Cortex of kidney (tissue), 1 donor: Measurements from ENCODE around the gene GATAD2A.
"Not testable (repeated sequence)": the region's sequence is repeated elsewhere in the genome, so short reads cannot be mapped to it uniquely, and the experiment has no call there.

ENCODE experiments used
- DNase-seq: peaks from one replicate; lab custom pipeline; 2025; lab: John Stamatoyannopoulos, UW

GATAD2A gene

GRCh38 chr19:19468424-19469050, 63.1 kb downstream of the GATAD2A start:
- DNase-seq: no peak

GRCh38 chr19:19470579-19470978, 65.1 kb downstream of the GATAD2A start:
- DNase-seq: no peak

- no peak for DNase-seq
Measured at GRCh38 chr19:19471682-19472081, 66.2 kb downstream of the GATAD2A start.

- not testable (repeated sequence) for DNase-seq
Measured at GRCh38 chr19:19472106-19472505, 66.6 kb downstream of the GATAD2A start.

DNA sequence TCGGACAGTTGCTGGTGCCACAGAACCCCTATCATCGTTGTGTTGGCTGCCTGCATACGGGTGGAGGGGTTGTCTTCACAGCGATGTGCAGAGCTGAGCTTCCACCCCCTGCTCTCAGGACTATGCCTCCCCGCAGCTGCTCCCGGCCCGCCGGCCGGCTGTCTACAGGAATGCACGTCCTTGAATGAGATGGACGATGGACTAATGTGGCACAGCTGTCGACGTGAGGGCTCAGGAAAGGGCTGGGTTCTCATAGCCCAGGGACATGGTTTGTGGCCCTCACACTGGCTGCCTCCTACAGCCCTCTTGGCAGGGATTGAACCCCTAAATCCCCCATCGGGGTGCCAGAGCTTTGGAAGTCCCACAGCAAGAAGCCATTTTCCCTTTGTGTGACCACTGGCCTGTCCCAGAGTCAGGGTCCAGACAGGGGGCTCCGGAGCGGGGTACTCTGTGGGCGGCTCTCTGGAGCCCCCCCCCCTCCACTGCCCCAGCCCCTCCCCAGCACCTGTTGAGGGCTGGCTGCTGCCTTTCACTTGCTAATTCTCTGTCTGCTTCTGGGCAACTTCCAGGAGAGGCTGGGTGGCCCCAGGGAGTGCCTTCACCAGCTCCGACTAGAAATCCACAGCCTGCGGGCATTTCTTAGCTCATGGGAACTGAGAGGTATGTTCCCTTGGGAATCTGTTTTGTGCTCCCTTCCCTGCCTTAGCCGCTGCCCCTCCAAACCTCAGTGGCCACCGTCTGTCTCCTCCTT, 69.7 kb downstream of the GATAD2A start:
- no peak for DNase-seq

- no peak for DNase-seq
Measured at GRCh38 chr19:19475849-19476828, 70.7 kb downstream of the GATAD2A start.

- DNase-seq: no peak
Measured at GRCh38 chr19:19477705-19478383, 72.4 kb downstream of the GATAD2A start.

- DNase-seq: no peak
Measured at GRCh38 chr19:19480688-19481087, 75.2 kb downstream of the GATAD2A start.

DNA sequence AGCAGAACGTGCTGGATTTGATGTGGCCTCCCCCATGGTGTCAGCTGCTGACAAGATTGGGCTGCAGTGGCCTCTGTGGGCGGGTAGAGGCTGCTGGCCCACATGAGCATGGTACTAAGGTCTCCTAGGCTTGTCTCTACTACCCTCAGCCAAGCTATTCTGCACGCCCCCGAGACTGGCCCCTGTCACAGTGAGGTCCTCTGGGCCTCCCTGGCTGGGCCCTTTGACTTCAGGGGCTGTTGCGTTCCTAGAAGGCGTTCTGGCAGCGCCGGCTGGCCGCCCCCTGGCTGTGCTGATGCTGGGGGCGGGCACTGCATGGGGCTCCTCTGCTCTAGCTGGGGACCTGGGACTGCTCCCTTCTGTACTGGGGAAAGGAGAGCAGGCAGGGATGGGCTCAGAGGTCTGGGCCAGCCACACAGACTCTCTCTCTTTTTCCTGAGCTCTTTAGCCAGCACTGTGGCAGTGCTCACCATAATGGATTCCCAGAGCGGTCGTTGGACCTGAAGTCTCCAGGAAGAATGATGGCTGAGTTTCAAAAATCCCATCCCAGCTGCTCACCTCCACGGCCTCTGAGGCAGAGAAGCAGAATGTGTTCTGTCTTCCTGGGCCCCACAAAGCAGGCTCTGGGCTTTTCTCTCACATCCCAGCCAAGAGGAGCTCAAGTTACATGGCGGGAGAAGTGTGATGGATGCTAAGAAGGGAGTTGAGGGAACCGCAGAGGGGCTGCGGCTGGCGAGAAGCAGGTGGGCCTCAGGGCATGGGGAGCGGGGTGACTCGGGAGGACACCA, 77.5 kb downstream of the GATAD2A start:
- no peak for DNase-seq

DNA sequence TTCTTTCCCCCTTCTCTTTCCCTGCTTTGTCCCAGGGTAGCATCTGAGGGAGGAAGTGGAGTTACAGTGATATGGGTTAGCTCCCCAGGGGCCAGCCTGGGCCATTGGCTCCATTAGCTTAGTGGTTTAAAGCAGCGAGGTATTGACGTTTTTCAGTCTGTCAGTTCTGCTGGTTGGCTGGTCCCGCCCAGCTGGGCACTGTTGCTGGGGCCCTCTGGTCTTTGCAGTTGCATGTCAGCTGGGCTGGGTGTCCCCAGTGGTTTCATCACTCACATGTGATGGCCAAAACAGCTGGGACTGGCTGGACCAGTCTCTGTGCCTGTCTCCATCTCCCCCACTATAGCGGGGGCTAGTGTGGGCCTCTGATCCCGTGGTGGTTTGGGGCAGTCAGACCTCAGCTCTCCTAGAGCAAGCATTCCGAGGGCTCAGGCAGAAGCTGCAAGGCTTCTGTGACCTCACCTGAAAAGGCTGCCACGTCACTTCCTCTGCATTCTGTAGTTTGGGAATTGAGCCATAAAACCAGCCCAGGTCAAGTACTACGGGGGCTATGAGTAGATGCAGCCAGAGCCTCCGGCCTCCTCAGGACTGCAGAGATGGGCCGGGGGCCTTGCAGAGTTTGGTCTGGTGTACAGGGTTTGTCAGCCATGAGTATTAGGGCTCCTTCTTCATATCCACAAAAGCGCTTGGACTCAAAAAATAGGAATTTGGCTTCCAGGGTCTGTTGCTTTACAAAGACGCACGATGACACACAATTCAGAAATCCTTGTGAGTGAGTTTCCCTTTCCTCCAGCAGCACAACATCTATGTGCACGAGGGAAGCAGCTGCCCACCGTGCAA, 79.9 kb downstream of the GATAD2A start:
- DNase-seq: no peak

- no peak for DNase-seq
Measured at GRCh38 chr19:19485998-19486290, 80.5 kb downstream of the GATAD2A start.

DNA sequence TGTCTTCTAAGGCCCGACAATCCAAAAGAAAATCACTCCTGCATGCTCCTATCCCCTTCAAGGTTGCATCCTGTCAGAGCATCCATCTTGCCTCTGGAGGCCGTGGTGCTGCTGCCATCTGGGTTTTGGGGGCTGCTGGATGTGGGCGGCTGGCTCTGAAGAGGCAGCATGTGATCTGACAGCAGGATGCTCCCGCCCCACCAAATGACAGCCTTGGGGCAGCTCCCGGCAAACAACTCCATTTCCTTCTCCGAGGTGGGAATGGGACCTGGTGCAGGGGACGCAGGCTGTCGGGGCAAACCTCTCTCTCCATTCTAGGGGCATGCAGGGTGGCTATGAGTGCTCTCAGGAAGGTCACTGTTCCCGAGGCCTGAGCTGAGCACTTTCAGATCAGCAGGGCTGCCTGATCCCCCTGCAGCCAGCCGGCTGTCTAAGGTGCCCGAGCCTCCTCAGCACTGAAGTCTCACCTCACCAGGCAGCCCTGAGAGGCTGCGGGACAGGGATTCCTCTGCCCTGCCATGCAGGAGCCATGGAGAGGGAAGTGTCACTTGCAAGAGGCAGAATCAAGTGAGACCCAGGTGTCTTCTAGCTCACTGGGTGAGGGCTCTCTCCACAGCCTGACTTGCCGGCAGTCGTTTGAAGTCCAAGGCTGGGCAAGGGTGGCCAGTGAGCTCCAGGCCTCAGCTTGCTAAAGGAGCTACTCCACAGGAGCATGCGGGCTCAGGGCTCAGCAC, 81.0 kb downstream of the GATAD2A start:
- no peak for DNase-seq

- no peak for DNase-seq
Measured at GRCh38 chr19:19487077-19487949, 81.8 kb downstream of the GATAD2A start.

- DNase-seq: no peak
Measured at GRCh38 chr19:19487950-19488874, 82.7 kb downstream of the GATAD2A start.

GRCh38 chr19:19488875-19489690, 83.6 kb downstream of the GATAD2A start:
- no peak for DNase-seq

- no peak for DNase-seq
Measured at GRCh38 chr19:19489804-19490204, 84.3 kb downstream of the GATAD2A start.
